OCI-LY3 (cell line): ENCODE measurements around the gene OTUD4.

Experiments used
- H2AFZ ChIP-seq: fragments of 200-600, 300-600 bp; shearing (Covaris generic); 2 replicates; pipeline ENCODE4 v1.6.0; 2014; ENCODE audit warnings: antibody characterized with exemption, low read depth, low read length
- H3K27ac ChIP-seq: fragments of 200-600, 300-600 bp; sonication (generic); 2 replicates; pipeline ENCODE4 v1.5.1; 2014; ENCODE audit warnings: mild to moderate bottlenecking, low read length, moderate library complexity, mixed read lengths
- H3K27me3 ChIP-seq: fragments of 200-600, 300-600 bp; sonication (generic); 2 replicates; pipeline ENCODE4 v1.6.1; 2014; ENCODE audit warnings: low read depth, low read length, mixed read lengths
- H3K36me3 ChIP-seq: fragments of 200-600, 300-600 bp; sonication (generic); replicated peaks from 2 replicates; pipeline ENCODE3; 2014; ENCODE audit warnings: low read depth, low read length, mixed read lengths
- H3K4me1 ChIP-seq: fragments of 300-600, 200-600 bp; sonication (generic); 2 replicates; pipeline ENCODE4 v1.6.1; 2014; ENCODE audit warnings: low read length, mixed read lengths
- H3K4me2 ChIP-seq: fragments of 200-600, 300-600 bp; sonication (generic); 2 replicates; pipeline ENCODE4 v1.6.1; 2014; ENCODE audit warnings: low read length, mixed read lengths
- H3K4me3 ChIP-seq: fragments of 300-600, 200-600 bp; sonication (generic); 2 replicates; pipeline ENCODE4 v1.5.1; 2014; ENCODE audit warnings: antibody characterized with exemption, mild to moderate bottlenecking, low read length, moderate library complexity
- H3K79me2 ChIP-seq: fragments of 300-600, 200-600 bp; shearing (Covaris generic); 2 replicates; pipeline ENCODE4 v1.6.1; 2014; ENCODE audit warnings: mild to moderate bottlenecking, low read length, mixed read lengths
- H3K9ac ChIP-seq: fragments of 300-600, 200-600 bp; shearing (Covaris generic); 2 replicates; pipeline ENCODE4 v1.6.0; 2014; ENCODE audit warnings: mild to moderate bottlenecking, low read length, moderate library complexity
- H3K9me3 ChIP-seq: fragments of 200-600, 300-600 bp; shearing (Covaris generic); 2 replicates; pipeline ENCODE4 v1.6.1; 2014; ENCODE audit warnings: low read length, mixed read lengths; ENCODE audit not compliant: insufficient read depth
- H4K20me1 ChIP-seq: fragments of 200-600, 300-600 bp; sonication (generic); 2 replicates; pipeline ENCODE4 v1.6.1; 2016; ENCODE audit warnings: low read length, mixed read lengths; ENCODE audit not compliant: insufficient read depth
- CTCF ChIP-seq: fragments of 200-600, 300-600 bp; sonication (generic); IDR thresholded peaks from 2 replicates; pipeline ENCODE4 v1.5.1; 2014; ENCODE audit warnings: antibody characterized with exemption, low read length, low read depth
- EZH2phosphoT487 ChIP-seq: fragments of 200-600 bp; shearing (Covaris generic); IDR thresholded peaks from 2 replicates; pipeline ENCODE4 v1.6.1; 2018; ENCODE audit warnings: antibody characterized with exemption, mixed run types, low read depth

OTUD4 gene

GRCh38 chr4:145176641-145177432, 3.6 kb downstream of the OTUD4 start:
- Histone ChIP-seq H3K9ac (peak overlapping the region; percentile 90), H3K9me3 (no peaks in the 10 kb centered on the region), H2AFZ (no peak overlapping the region), H3K79me2 (peaks cover 84% of the 10 kb centered on the region), H4K20me1 (peaks cover 56% of the 10 kb centered on the region), H3K36me3 (peaks cover 33% of the 10 kb centered on the region), H3K27ac (peak overlapping the region; percentile 79), H3K4me3 (peak overlapping the region; percentile 79), H3K4me2 (peak overlapping the region; percentile 91), H3K4me1 (peaks cover 19% of the 10 kb centered on the region), H3K27me3 (no peaks in the 10 kb centered on the region)
- TF ChIP-seq CTCF, result no peak
- no peak for TF ChIP-seq EZH2phosphoT487

DNA sequence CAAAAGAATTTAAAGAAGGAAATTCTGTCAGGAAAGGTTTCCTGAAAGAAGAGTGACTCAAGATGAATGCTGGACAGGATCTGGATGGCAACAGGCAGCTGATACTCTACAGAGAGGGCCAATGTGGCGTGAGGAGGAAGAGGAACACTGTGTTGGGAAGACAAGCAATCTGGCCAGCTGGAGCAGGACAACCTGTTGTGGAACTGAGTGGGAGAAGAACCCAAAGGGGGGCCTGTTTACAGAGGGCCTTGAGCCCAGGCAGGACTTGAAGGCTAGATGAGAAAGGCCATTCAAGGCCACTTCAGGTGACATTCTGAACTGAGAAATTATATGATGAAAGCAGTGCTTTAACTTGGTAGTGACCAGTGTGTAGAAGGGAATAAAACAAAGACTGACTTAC, 8.5 kb downstream of the OTUD4 start:
- Histone ChIP-seq H3K79me2 (peaks cover 98% of the 10 kb centered on the region), H3K36me3 (peaks cover 64% of the 10 kb centered on the region)

DNA sequence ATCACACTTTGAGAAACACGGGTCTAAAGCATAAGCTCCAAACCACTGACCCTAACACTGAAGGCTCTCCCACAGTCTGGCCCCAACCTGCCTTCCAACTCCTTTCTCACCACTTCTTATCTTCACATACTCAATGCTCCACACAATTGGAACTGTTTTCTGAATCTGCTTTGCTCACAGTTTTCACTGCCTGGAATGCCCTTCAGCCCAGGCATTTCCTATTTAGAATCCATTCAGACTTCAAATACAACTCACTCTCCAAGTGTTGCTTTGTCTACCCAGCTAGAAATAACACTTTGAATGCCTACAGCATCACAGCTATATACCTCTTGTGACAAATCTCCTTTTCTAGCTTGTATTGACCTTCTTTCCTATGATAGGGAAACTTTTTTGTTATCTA, 10.2 kb downstream of the OTUD4 start:
- Histone ChIP-seq H4K20me1 (peaks cover 44% of the 10 kb centered on the region), H3K36me3 (peaks cover 68% of the 10 kb centered on the region)

More for the DNA sequence above, 8.5 kb downstream of the OTUD4 start:
- no peak overlapping the region for H3K9ac ChIP-seq
- no peak for TF ChIP-seq CTCF
- no peak for TF ChIP-seq EZH2phosphoT487
- H3K27me3 ChIP-seq, result no peaks in the 10 kb centered on the region
- H3K4me2 ChIP-seq, result no peak overlapping the region
- H3K9me3 ChIP-seq, result no peaks in the 10 kb centered on the region
- no peak overlapping the region for H3K4me3 ChIP-seq
- peaks cover 57% of the 10 kb centered on the region for H4K20me1 ChIP-seq
- no peak overlapping the region for H3K27ac ChIP-seq
- H2AFZ ChIP-seq, result no peak overlapping the region
- H3K4me1 ChIP-seq, result peaks cover 10% of the 10 kb centered on the region

More for the DNA sequence above, 10.2 kb downstream of the OTUD4 start:
- Histone ChIP-seq H3K9ac (no peak overlapping the region), H3K4me3 (no peak overlapping the region), H3K4me2 (no peak overlapping the region), H3K27me3 (no peaks in the 10 kb centered on the region), H2AFZ (no peak overlapping the region), H3K9me3 (no peaks in the 10 kb centered on the region), H3K79me2 (peaks cover 95% of the 10 kb centered on the region), H3K27ac (no peak overlapping the region), H3K4me1 (peaks cover 7% of the 10 kb centered on the region; the same call in 1 of the 2 replicates)
- TF ChIP-seq EZH2phosphoT487, result no peak
- no peak for TF ChIP-seq CTCF
